ENCODE data around the gene GPR132. TPM values are rescaled to one million over a fixed set of nuclear protein-coding genes. Genes with fewer than 3 reads are reported as not detected.

Gene GPR132
- total and polyA plus RNA-seq, 2 donors (not counting 3 experiments of a cell fraction or from before 2014, with no cell fraction given): not detected

GRCh38 chr14:105069522-105069870 lies 4.3 kb upstream of the GPR132 start:
- Histone ChIP-seq H3K9ac (replicated peaks; ENCODE audit: extremely low read depth, insufficient read depth, low read length) (no peak overlapping the region), H3K36me3 (ENCODE audit: control insufficient read depth in 2 of 2, extremely low read depth in 1 of 2, insufficient read depth in 2 of 2, low read length in 2 of 2) (no peaks in the 10 kb centered on the region), H3K79me2 (ENCODE audit: control insufficient read depth, insufficient read depth, low read length) (no peaks in the 10 kb centered on the region), H3K4me2 (ENCODE audit: insufficient read depth, low read length) (no peak overlapping the region), H2AFZ (ENCODE audit: low read depth, low read length) (no peak overlapping the region), H4K20me1 (replicated peaks; ENCODE audit: control insufficient read depth, extremely low read depth, insufficient read depth, low read length) (no peaks in the 10 kb centered on the region), H3K4me1 (ENCODE audit: control insufficient read depth, extremely low read depth, insufficient read depth, low read length) (no peaks in the 10 kb centered on the region), H3K4me3 (replicated peaks in 1 of 3; ENCODE audit: insufficient read depth in 1 of 3, low read depth in 1 of 3, low read length in 3 of 3) (no peak overlapping the region), H3K9me1 (replicated peaks; ENCODE audit: control insufficient read depth, extremely low read depth, insufficient read depth, low read length) (no peaks in the 10 kb centered on the region), H3K27me3 (ENCODE audit: control insufficient read depth in 2 of 2, insufficient read depth in 2 of 2, low read length in 2 of 2) (no peaks in the 10 kb centered on the region), H3K27ac (ENCODE audit: insufficient read depth, low read depth, low read length) (no peak overlapping the region), H3K9me3 (replicated peaks; ENCODE audit: control insufficient read depth, insufficient read depth, low read length) (no peaks in the 10 kb centered on the region)
- dilution Hi-C loops (cut with MboI; ENCODE audit: extremely low pct_ligation_motif_present, low sequenced_read_pairs): no loop called here
- TF ChIP-seq JUN (IDR thresholded peaks at IDR 0.05; ENCODE audit: borderline replicate concordance, insufficient read depth, insufficient read length, low read depth) (no peak), POLR2AphosphoS5 (IDR thresholded peaks at IDR 0.05; ENCODE audit: insufficient read depth, low read depth, low read length) (no peak), FOS (IDR thresholded peaks at IDR 0.05; ENCODE audit: borderline replicate concordance, insufficient read depth, low read length) (no peak), CTCF (IDR thresholded peaks at IDR 0.05; ENCODE audit: extremely low read depth in 1 of 2, insufficient read depth in 1 of 2, low read depth in 1 of 2, low read length in 2 of 2) (no peak), EZH2 (IDR thresholded peaks at IDR 0.05; ENCODE audit: borderline replicate concordance, low read depth, low read length, severe bottlenecking) (no peak), GATA2 (IDR thresholded peaks at IDR 0.05; ENCODE audit: insufficient read depth, insufficient read length, low read depth, low read length) (no peak), MYC (IDR thresholded peaks at IDR 0.05; ENCODE audit: low read depth, low read length) (no peak), POLR2A (IDR thresholded peaks at IDR 0.05; ENCODE audit: low read depth, low read length) (no peak)
- TF ChIP-seq, protein P1, sequence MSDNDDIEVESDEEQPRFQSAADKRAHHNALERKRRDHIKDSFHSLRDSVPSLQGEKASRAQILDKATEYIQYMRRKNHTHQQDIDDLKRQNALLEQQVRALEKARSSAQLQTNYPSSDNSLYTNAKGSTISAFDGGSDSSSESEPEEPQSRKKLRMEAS (IDR thresholded peaks at IDR 0.05; ENCODE audit: insufficient read depth, insufficient read length): no peak
- BruUV-seq (replicated peaks): no TSS peak
- intact Hi-C loops (cut with micrococcal nuclease): no loop called here
- CTCF ChIA-PET: no interaction called here
- POLR2A ChIA-PET: no interaction called here
- DNase-seq (ENCODE audit: low read depth, low spot score): no peak
- FAIRE-seq: no peak
